ENCODE data around the gene NOP14.
"Not testable (repeated sequence)": the region's sequence is repeated elsewhere in the genome, so short reads cannot be mapped to it uniquely, and the experiment has no call there.

Gene NOP14

GRCh38 chr4:2961421-2961810 lies 1.8 kb downstream of the NOP14 start:
- DNase-seq, result no peak

GRCh38 chr4:2960450-2960849 lies 2.8 kb downstream of the NOP14 start:
- not testable (repeated sequence) for DNase-seq

DNA sequence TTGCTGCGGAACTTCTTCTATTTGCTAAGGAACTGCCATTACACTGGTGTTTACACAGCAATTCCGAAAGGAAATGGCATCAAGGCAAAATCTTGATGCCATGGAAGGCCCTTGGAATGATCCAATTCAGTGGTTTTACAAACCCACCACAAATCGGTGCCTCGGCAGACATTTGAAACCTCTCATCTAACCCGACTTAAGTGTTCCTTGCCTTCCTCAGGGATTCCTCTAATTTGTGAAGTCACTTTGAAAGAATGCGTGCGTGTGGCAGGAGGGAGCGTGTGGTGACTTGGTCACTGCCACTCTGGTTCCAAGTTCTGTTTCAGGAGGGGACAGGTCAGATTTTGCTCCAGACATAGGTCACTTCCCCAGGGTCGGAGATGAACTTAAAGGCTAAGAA lies 4.8 kb downstream of the NOP14 start:
- no peak for DNase-seq

DNA sequence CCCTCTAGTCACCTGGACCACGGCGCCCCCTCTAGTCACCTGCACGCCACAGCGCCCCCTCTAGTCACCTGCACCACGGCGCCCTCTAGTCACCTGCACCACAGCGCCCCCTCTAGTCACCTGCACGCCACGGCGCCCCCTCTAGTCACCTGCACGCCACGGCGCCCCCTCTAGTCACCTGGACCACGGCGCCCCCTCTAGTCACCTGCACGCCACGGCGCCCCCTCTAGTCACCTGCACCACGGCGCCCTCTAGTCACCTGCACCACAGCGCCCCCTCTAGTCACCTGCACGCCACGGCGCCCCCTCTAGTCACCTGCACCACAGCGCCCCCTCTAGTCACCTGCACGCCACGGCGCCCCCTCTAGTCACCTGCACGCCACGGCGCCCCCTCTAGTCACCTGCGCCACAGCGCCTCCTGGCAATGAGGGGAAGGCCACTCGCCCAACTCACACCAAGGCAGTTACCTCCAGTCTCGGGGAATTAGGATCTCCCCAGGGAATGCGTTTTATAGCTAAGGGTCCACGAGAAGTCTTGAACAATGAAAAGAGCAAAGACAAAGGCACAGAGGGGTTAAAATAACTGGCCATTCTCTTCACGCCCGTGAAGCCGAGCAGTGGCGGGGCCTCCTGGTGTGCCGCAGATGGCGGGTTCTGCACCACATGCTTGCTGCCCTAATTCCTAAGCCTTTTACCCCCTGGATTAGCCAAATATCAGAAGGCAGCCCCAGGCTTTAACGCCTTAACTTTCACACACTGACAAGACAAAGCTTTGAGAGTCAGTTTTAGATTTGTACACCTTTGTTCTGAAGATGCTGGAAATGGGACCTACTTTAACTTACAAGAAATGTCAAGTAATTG lies 7.8 kb downstream of the NOP14 start:
- not testable (repeated sequence) for DNase-seq

DNA sequence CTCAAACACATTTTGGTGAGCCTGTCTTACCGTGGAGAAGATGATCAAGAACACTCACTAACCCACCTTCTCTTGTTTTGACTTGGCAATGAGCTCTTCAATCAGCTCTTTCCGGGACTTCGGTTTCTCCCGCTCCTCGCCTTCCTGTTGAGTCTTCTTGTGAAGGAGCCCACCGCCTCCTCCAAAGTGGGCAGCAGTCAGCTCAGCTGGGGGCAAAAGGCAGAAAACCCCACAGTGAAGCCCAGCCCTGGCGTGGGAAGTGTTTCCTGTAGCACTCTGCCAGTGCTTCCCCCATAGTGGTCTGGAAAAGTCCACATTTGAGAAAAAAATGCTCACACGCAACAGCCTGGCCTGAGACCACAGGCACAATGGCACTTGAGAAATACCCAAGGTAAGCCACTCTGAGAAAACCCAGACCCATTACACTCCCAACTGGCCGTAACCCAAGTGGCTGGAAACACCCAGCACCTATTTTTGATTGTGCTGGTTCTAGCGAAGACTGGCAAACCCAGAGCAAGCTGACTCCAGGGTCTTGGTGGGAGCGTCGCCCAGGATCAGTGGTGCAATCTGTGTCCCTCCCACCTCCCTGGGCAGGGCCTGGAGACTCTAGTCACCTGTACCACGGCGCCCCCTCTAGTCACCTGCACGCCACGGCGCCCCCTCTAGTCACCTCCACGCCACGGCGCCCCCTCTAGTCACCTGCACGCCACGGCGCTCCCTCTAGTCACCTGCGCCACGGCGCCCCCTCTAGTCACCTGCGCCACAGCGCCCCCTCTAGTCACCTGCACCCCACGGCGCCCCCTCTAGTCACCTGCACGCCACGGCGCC lies 8.6 kb downstream of the NOP14 start:
- peak; percentile 45 for DNase-seq

- no peak for DNase-seq
Measured at GRCh38 chr4:2953496-2953895, 9.7 kb downstream of the NOP14 start.

DNA sequence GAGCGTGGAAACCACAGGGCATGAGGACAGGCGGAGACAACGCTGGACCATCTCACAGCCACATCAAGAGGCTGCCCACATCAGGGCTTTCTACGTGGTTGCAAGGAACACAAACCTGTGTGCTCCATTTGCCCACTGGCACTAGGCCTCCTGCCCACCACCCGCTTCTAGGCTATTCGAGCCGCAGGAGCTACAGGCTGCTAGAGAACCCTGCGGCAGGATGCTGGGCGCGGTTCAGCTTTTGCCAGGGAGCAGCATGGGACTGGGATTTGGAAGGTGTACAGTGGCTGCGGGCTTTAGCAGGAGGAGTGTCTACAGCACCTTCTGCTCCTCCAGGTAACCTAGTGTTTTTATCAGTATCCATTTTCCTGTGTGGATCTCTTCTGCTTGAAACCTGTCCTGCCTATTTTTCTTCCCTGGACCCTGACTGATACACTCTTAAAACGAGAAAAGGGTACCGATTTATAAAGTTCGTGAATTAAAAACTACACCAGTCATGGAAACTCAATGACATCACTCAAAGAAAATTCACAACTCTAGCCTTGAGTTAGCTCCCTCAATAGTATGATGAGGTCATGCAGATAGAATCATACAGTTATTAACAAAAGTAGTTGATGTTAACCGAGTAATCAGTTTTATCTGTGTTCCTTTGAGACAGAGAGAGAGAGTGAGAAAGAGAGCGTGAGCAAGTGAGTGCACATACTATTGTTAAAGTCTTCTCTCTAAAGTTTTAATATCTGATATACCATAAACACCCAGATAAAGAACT lies 12.8 kb downstream of the NOP14 start:
- no peak for DNase-seq

- no peak for DNase-seq
Measured at GRCh38 chr4:2949782-2950125, 13.5 kb downstream of the NOP14 start.

GRCh38 chr4:2948895-2949781 lies 14.1 kb downstream of the NOP14 start:
- DNase-seq, result no peak

DNA sequence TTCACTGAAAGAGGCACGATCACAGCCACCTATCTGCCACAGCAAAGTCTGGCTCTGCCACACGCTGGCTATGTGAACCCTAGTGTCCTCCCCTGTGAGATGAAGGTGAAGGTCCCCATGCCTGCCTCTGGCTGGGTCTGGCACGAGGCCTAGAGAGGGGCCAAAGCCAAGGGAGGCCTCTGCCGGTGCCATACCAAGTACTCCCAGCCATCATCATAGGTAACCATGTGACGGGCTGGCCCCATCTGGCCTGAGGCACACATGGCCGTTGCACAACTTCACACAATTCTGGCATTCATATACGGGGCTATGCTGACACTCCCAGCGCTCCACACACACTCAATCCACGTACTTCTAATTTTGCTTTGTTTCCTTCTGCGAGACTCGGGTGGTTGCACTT lies 15.3 kb downstream of the NOP14 start:
- no peak for DNase-seq

GRCh38 chr4:2946812-2947600 lies 16.2 kb downstream of the NOP14 start:
- DNase-seq, result no peak

DNA sequence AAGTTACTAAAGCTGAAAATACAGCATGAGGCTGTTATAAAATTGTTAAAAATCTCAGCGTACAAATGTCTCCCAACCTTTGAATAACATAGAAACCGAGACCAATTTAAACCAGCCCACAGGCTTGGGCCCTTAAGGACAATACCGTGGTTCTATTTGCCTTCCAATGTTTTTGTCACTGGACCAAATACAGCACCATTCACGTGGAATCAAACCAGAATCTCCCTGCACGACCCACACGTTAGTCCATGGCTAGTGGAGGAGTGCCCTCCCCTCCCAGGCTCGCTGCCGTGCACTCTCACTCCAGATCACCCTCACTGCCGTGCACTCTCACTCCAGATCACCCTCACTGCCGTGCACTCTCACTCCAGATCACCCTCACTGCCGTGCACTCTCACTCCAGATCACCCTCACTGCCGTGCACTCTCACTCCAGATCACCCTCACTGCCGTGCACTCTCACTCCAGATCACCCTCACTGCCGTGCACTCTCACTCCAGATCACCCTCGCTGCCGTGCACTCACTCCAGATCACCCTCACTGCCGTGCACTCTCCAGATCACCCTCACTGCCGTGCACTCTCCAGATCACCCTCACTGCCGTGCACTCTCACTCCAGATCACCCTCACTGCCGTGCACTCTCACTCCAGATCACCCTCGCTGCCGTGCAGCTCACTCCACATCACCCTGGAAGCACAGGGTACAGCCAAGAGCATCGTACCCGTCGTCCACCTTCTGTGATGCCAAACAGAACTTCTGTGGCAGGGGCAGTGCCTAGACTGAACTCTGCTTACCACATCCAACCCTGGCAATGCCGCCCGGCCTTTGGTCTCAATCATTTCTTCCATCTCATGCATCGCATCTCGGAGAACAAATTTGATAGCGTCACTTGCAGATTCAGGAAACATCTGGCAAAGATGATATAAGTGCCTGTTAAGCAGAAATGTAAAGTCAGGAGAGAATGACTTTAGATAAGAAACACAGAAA lies 17.3 kb downstream of the NOP14 start:
- not testable (repeated sequence) for DNase-seq

DNA sequence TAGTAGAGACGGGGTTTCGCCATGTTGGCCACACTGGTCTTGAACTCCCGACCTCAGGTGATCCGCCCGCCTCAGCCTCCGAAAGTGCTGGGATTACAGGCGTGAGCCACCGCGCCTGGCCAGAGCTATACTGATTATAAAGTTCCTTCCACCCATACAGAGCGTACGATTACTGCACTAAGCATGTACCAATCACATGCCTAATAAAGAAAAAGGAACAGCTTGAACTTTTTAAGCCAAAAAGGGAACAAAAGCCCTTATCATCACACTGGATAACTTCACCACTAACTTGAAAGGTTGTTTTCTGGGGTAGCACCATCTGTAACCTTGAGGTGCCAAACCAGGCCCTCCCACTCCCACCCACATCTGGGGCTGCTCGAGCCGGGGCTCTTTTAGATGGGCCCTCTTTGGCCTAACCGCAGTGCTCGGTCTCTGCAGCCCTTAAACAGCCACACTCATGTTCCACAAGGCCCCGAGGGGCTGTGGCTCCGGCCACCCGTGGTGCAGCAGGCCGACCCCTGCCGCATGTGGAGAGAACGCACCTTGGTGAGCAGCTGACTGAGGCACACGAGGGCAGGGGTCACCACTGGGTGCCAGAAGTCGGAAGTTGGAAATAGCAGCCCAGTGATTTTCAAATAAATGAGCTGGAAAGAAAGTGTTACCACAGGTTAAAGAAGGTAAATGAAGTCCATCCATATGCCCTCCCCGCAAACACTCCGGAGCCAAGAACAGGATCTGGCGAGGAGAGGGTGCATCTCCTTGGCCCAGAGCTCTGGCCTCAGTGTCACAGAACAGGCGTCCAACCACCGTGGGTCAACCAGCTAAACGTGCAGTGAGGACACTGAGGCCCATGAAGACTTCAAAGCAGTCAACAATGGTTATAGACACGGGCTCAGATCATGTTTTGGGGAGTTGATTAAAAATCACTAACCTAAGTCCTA lies 18.4 kb downstream of the NOP14 start:
- DNase-seq, result no peak

DNA sequence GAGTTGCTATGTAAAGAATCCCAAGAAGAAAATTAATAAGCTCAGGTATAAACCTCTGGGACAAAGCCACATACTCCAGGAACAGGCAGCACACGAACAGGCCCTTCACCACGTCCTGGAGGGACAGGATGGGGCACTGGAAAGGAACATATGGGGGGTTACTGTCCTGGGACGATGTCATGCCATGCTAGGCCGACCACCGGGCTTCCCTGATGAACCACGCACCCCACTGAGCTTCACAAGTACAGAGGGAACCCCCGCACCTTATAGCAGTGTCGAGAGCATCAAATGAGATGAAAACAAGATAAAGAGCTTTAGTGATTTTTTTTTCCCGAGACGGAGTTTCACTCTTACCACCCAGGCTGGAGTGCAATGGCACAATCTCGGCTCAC lies 19.1 kb downstream of the NOP14 start:
- DNase-seq, result no peak

GRCh38 chr4:2943364-2944090 lies 19.7 kb downstream of the NOP14 start:
- DNase-seq, result no peak

GRCh38 chr4:2942532-2943363 lies 20.5 kb downstream of the NOP14 start:
- DNase-seq, result no peak

- no peak for DNase-seq
Measured at GRCh38 chr4:2942037-2942531, 21.1 kb downstream of the NOP14 start.
